Fibroblast of lung (primary cell): ENCODE results near the gene SOCS1. TPM values are rescaled to one million over a fixed set of nuclear protein-coding genes. Genes with fewer than 3 reads are reported as not detected.
A peak's percentile ranks its signal among the peaks of the same experiment; 100 is the strongest.

ENCODE experiments used
- DNase-seq, 2 donors: peaks; one replicate each; pipeline versions ENCODE4 v3.0.0 to v3.0.0-alpha.2; 2010; ENCODE audit warnings: low read depth in 2 of 2
- H2AFZ ChIP-seq: 2 replicates; pipeline ENCODE4 v1.5.1; 2012; ENCODE audit warnings: low read length, control low read depth, inconsistent platforms
- H3K27ac ChIP-seq: 2 replicates; pipeline ENCODE4 v1.5.1; 2011; ENCODE audit warnings: low read length, control low read depth; ENCODE audit not compliant: insufficient read depth
- H3K27me3 ChIP-seq: 2 replicates; pipeline ENCODE4 v1.5.1; 2011; ENCODE audit warnings: mild to moderate bottlenecking, low read length; ENCODE audit not compliant: control insufficient read depth, insufficient read depth
- H3K36me3 ChIP-seq: 2 replicates; pipeline ENCODE4 v1.5.1; 2011; ENCODE audit warnings: low read length; ENCODE audit not compliant: control insufficient read depth, insufficient read depth
- H3K4me1 ChIP-seq: 2 replicates; pipeline ENCODE4 v1.5.1; 2011; ENCODE audit warnings: low read length; ENCODE audit not compliant: control insufficient read depth, insufficient read depth; ENCODE audit errors: extremely low read depth
- H3K4me2 ChIP-seq: 2 replicates; pipeline ENCODE4 v1.5.1; 2011; ENCODE audit warnings: low read length, control low read depth; ENCODE audit not compliant: insufficient read depth; ENCODE audit errors: extremely low read depth
- H3K4me3 ChIP-seq, 4 experiments: fragments of 200-600 bp in 1 of 4; sonication (generic) in 1 of 4; replicated peaks in 1 of 4; 2 replicates each; pipeline ENCODE4 v1.5.1; 2011 to 2016; ENCODE audit warnings: low read length in 4 of 4, low read depth in 3 of 4, mild to moderate bottlenecking in 3 of 4, control low read depth in 2 of 4, inconsistent platforms in 1 of 4, mixed read lengths in 1 of 4; ENCODE audit not compliant: insufficient read depth in 1 of 4; ENCODE audit errors: control extremely low read depth in 1 of 4
- H3K79me2 ChIP-seq: 2 replicates; pipeline ENCODE4 v1.5.1; 2012; ENCODE audit warnings: mild to moderate bottlenecking, low read length, inconsistent platforms; ENCODE audit not compliant: control insufficient read depth, insufficient read depth
- H3K9ac ChIP-seq: 2 replicates; pipeline ENCODE4 v1.5.1; 2011; ENCODE audit warnings: mild to moderate bottlenecking, low read length, control low read depth; ENCODE audit not compliant: insufficient read depth
- H3K9me3 ChIP-seq: 2 replicates; pipeline ENCODE4 v1.5.1; 2012; ENCODE audit warnings: low read depth, low read length; ENCODE audit not compliant: control insufficient read depth, insufficient read depth
- H4K20me1 ChIP-seq: 2 replicates; pipeline ENCODE4 v1.5.1; 2011; ENCODE audit warnings: low read length; ENCODE audit not compliant: control insufficient read depth, insufficient read depth; ENCODE audit errors: extremely low read depth
- EZH2 ChIP-seq: IDR thresholded peaks from 2 replicates; pipeline ENCODE4 v1.5.1; 2012; ENCODE audit warnings: low read length, control low read depth, mild to moderate bottlenecking; ENCODE audit errors: missing control alignments
- polyA plus RNA-seq, 2 donors: library from polyadenylated mRNA; depleted of rRNA in 1 of 2; stranded (reverse) in 1 of 2; unstranded in 1 of 2; fragments of >200 nt; gene quantifications; 2 replicates each; pipeline ENCODE4 v1.2.1, GENCODE V29; 2011 to 2012; ENCODE audit warnings: missing spikeins in 1 of 2
- total RNA-seq: library from RNA; depleted of rRNA; stranded (reverse); fragments of >200 nt; gene quantifications from 2 replicates; pipeline ENCODE4 v1.2.1, GENCODE V29; 2014
- TF ChIP-seq, protein P1 (sequence below), 2 donors: IDR thresholded peaks in 1 of 2; conservative IDR thresholded peaks in 1 of 2; 1 replicate in 1 of 2; 2 replicates in 1 of 2; pipeline ENCODE4 v1.5.1; 2011 to 2012; ENCODE audit warnings: low read length in 2 of 2, control low read depth in 1 of 2, inconsistent platforms in 1 of 2, low read depth in 1 of 2, mild to moderate bottlenecking in 1 of 2

Gene SOCS1
- total and polyA plus RNA-seq, 2 donors (not counting 1 experiment from before 2014, with no cell fraction given) = 17.7 to 21.1 TPM

DNA sequence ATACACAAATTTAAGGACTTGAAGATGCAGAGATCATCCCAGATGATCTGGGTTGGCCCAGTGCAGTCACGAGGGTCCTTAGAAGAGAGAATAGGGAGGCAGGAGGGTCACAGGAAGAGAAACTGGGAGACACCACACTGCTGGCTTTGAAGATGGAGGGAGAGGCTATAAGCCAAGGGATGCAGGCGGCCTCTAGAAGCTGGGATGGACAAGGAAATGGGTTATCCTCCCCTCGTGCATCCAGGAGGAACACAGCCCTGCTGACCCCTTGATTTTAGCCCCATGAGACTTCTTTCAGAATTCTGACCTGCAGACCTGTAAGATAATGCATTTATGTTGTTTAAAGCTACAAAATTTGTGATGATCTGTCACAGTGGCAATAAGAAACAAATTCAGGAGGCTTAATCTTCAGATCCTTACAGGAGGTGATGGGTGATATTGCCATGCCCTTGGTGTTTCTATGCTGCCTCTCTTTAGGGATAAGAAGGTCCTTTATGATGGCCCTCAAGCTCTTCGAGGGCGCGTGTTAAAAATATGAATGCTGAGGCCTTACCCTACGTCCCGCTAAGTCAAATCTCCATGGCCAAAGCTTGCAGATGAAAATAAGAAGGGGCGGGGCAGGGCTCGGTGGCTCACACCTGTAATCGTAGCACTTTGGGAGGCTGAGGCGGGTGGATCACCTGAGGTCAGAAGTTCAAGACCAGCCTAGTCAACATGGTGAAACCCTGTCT lies 21.8 kb upstream of the SOCS1 start:
- Histone ChIP-seq H3K4me1 (no peaks in the 10 kb centered on the region), H3K27ac (no peak overlapping the region), H3K9ac (no peak overlapping the region), H3K36me3 (no peaks in the 10 kb centered on the region), H4K20me1 (no peaks in the 10 kb centered on the region), H3K79me2 (no peaks in the 10 kb centered on the region), H3K4me2 (no peak overlapping the region), H3K4me3 (no peak overlapping the region), H3K27me3 (peaks cover 17% of the 10 kb centered on the region), H3K9me3 (no peaks in the 10 kb centered on the region), H2AFZ (no peak overlapping the region)
- TF ChIP-seq, protein P1, sequence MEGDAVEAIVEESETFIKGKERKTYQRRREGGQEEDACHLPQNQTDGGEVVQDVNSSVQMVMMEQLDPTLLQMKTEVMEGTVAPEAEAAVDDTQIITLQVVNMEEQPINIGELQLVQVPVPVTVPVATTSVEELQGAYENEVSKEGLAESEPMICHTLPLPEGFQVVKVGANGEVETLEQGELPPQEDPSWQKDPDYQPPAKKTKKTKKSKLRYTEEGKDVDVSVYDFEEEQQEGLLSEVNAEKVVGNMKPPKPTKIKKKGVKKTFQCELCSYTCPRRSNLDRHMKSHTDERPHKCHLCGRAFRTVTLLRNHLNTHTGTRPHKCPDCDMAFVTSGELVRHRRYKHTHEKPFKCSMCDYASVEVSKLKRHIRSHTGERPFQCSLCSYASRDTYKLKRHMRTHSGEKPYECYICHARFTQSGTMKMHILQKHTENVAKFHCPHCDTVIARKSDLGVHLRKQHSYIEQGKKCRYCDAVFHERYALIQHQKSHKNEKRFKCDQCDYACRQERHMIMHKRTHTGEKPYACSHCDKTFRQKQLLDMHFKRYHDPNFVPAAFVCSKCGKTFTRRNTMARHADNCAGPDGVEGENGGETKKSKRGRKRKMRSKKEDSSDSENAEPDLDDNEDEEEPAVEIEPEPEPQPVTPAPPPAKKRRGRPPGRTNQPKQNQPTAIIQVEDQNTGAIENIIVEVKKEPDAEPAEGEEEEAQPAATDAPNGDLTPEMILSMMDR (conservative IDR thresholded peaks at IDR 0.05 in 1 of 2, IDR thresholded peaks at IDR 0.05 in 1 of 2; ENCODE audit: low read depth in 1 of 2, low read length in 2 of 2) = no peak
- no peak for TF ChIP-seq EZH2
- no peak for DNase-seq

DNA sequence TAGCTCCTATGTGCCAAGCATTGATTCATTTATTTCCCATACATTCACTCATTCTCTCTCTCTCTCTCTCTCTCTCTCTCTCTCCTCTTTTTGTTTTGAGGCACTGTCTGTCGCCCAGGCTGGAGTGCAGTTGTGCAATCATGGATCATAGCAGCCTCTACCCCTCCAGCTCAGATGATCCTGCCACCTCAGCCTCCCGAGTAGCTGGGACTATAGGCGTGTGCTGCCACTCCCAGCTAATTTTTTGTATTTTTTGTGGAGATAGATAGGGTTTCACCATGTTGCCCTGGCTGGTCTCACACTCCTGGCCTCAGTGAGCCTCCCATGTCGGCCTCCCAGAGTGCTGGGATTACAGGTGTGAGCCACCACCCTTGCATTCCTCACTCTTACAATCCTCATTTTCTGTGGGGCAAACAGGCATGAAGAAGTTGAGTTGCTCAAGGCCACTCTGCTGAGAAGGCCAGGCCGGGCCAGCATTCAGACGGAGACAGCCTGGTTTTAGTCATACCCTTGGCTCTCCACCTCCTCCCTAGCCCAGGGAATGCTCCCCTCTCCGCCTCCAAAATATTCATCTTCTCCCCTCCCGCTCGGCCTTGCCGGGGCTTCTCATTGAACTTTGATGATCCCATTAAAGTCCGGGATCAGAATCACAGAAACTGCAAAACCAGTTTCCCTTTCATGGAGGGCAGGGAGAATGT lies 21.0 kb upstream of the SOCS1 start:
- Histone ChIP-seq H3K4me3 (no peak overlapping the region), H3K79me2 (no peaks in the 10 kb centered on the region), H3K4me2 (no peak overlapping the region), H3K9ac (no peak overlapping the region), H3K9me3 (no peaks in the 10 kb centered on the region), H2AFZ (no peak overlapping the region), H3K27me3 (peaks cover 16% of the 10 kb centered on the region), H4K20me1 (no peaks in the 10 kb centered on the region), H3K27ac (no peak overlapping the region), H3K4me1 (no peaks in the 10 kb centered on the region), H3K36me3 (no peaks in the 10 kb centered on the region)
- peak in 1 of 2 donors; percentile 12 for DNase-seq
- no peak for TF ChIP-seq EZH2
- TF ChIP-seq, protein P1 (conservative IDR thresholded peaks at IDR 0.05 in 1 of 2, IDR thresholded peaks at IDR 0.05 in 1 of 2; ENCODE audit: low read depth in 1 of 2, low read length in 2 of 2) = no peak

DNA sequence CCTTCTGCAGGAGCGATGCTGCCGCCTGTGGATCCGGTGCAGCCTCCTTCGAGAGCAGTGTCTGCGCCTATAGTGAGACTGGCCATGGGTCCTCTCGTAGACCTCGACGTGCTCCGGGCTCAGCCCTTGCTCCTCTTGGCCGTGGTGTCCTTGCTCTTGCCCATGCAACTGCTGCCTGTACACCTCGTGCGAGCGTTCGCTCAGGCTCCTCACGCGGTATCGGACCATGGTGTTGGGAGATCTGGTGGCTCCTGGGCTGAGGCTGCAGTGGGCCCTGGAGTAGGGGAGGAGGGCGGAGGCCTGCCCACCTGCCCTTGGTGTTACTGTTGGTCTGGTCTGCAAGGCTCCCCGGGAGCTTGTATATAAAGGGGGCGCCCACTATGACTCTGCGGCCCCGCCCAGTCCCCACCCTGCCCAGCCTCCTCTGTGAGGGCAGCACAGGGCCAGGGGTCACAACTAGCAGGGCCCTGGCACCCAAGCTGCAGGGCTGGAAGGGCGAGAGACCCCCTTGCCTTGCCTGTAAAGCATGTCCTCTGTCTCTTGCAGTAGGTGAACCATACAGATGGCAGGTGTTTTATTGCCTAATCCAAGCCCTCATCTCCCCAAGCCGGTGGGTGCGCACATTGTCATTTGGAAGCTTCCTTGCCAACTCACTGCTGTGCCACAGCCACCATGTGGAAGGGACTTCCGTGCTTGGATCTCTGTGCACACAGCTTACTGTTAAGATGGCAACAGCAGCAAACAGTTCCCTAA lies 20.3 kb upstream of the SOCS1 start, which contains the start of gene PRM2:
PRM2 (minus strand) TSS at position 338 of the 753 bp plus-strand sequence; CDS start at position 228, 110 bp downstream.
- H3K9ac ChIP-seq = no peak within 1 kb of the TSS
- H4K20me1 ChIP-seq = no peaks in the 10 kb centered on the region
- H3K4me2 ChIP-seq = no peak within 1 kb of the TSS
- no peaks in the 10 kb centered on the region for H3K79me2 ChIP-seq
- DNase-seq = no peak
- no peaks in the 10 kb centered on the region for H3K36me3 ChIP-seq
- H3K4me3 ChIP-seq = no peak within 1 kb of the TSS
- H2AFZ ChIP-seq = no peak within 1 kb of the TSS
- H3K27ac ChIP-seq = no peak within 1 kb of the TSS
- TF ChIP-seq EZH2 = no peak
- TF ChIP-seq, protein P1 (conservative IDR thresholded peaks at IDR 0.05 in 1 of 2, IDR thresholded peaks at IDR 0.05 in 1 of 2; ENCODE audit: low read depth in 1 of 2, low read length in 2 of 2) = no peak
- no peaks in the 10 kb centered on the region for H3K9me3 ChIP-seq
- peaks cover 16% of the 10 kb centered on the region for H3K27me3 ChIP-seq
- H3K4me1 ChIP-seq = no peaks in the 10 kb centered on the region
